WTC11 (cell line): Measurements from ENCODE around the gene DCK. TPM values are rescaled to one million over a fixed set of nuclear protein-coding genes. Genes with fewer than 3 reads are reported as not detected.

Experiments used
- ATAC-seq: fragments of 200-7000 bp; cut with Tn5 transposase; 2 replicates; pipeline ENCODE4 v1.10.0; 2021; ENCODE audit warnings: mild to moderate bottlenecking, moderate library complexity
- CTCF ChIA-PET: fragments of 300-600 bp; sonication (Branson Sonifier 250); formaldehyde crosslinking; loops from one replicate; lab custom pipeline; 2021; ENCODE audit warnings: antibody characterized with exemption; lab: Charles Lee
- POLR2A ChIA-PET: fragments of 350-600 bp; sonication (Branson Sonifier 250); formaldehyde crosslinking; loops from one replicate; lab custom pipeline; 2021; ENCODE audit warnings: antibody characterized with exemption; lab: Charles Lee
- DNase-seq: peaks from one replicate; pipeline ENCODE4 v3.0.0; 2021; ENCODE audit warnings: low spot score
- H3K27ac Mint-ChIP-seq: 2 replicates; pipeline ENCODE4 v1.8.0; 2021; ENCODE audit warnings: mixed read lengths
- H3K27me3 Mint-ChIP-seq: 2 replicates; pipeline ENCODE4 v1.8.0; 2021; ENCODE audit warnings: low read depth, mild to moderate bottlenecking, moderate library complexity, mixed read lengths
- H3K36me3 Mint-ChIP-seq: 2 replicates; pipeline ENCODE4 v1.8.0; 2021; ENCODE audit warnings: mixed read lengths
- H3K4me1 Mint-ChIP-seq: 2 replicates; pipeline ENCODE4 v1.8.0; 2022; ENCODE audit warnings: mixed read lengths
- H3K4me3 Mint-ChIP-seq: 2 replicates; pipeline ENCODE4 v1.8.0; 2021; ENCODE audit warnings: mild to moderate bottlenecking, moderate library complexity, mixed read lengths
- H3K9me3 Mint-ChIP-seq: 2 replicates; pipeline ENCODE4 v1.8.0; 2021; ENCODE audit warnings: mixed read lengths
- FOXK1 ChIP-seq: sonication (generic); formaldehyde crosslinking; IDR thresholded peaks from 2 replicates; pipeline ENCODE4 v1.8.0; 2022; ENCODE audit warnings: mild to moderate bottlenecking, moderate library complexity, missing genetic modification reagents
- GRHL2 ChIP-seq: fragments of 250-450 bp; sonication (Bioruptor Pico); IDR thresholded peaks from 2 replicates; pipeline ENCODE4 v1.8.0; 2022; ENCODE audit warnings: mild to moderate bottlenecking, moderate library complexity; ENCODE audit not compliant: insufficient replicate concordance, severe bottlenecking
- JUN ChIP-seq: sonication (generic); formaldehyde crosslinking; IDR thresholded peaks from 2 replicates; pipeline ENCODE4 v1.8.0; 2023; ENCODE audit warnings: mild to moderate bottlenecking, missing genetic modification reagents
- KAT7 ChIP-seq: sonication (generic); formaldehyde crosslinking; IDR thresholded peaks from 2 replicates; pipeline ENCODE4 v1.8.1; 2023; ENCODE audit warnings: missing genetic modification reagents, mild to moderate bottlenecking, borderline replicate concordance
- MYBL2 ChIP-seq: sonication (generic); formaldehyde crosslinking; IDR thresholded peaks from 2 replicates; pipeline ENCODE4 v1.8.1; 2023; ENCODE audit warnings: mild to moderate bottlenecking, moderate library complexity, missing genetic modification reagents
- NR3C1 ChIP-seq: sonication (generic); formaldehyde crosslinking; conservative IDR thresholded peaks from 2 replicates; pipeline ENCODE4 v1.8.1; 2023; ENCODE audit warnings: low read depth, mild to moderate bottlenecking, missing genetic modification reagents
- SOX15 ChIP-seq: fragments of 250-450 bp; sonication (Bioruptor Pico); IDR thresholded peaks from 2 replicates; pipeline ENCODE4 v1.9.0; 2021; ENCODE audit warnings: mild to moderate bottlenecking
- TCF7 ChIP-seq: sonication (generic); formaldehyde crosslinking; IDR thresholded peaks from 2 replicates; pipeline ENCODE4 v1.8.0; 2022; ENCODE audit warnings: mild to moderate bottlenecking, low read depth, missing genetic modification reagents, moderate library complexity
- TEAD1 ChIP-seq: sonication (generic); formaldehyde crosslinking; IDR thresholded peaks from 2 replicates; pipeline ENCODE4 v1.8.0; 2022; ENCODE audit warnings: mild to moderate bottlenecking, missing genetic modification reagents
- ZNF416 ChIP-seq: fragments of 250-450 bp; sonication (Bioruptor Pico); IDR thresholded peaks from 2 replicates; pipeline ENCODE4 v1.9.0; 2021; ENCODE audit warnings: mild to moderate bottlenecking, inconsistent platforms
- total RNA-seq: library from RNA; stranded (reverse); gene quantifications from 3 replicates; pipeline ENCODE4 v1.2.3, GENCODE V29; 2021
- TF ChIP-seq, protein P1 (sequence below): sonication (generic); formaldehyde crosslinking; IDR thresholded peaks from 2 replicates; pipeline ENCODE4 v1.8.0; 2023; ENCODE audit warnings: mild to moderate bottlenecking, missing genetic modification reagents
- TF ChIP-seq, protein P2 (sequence below): sonication (generic); formaldehyde crosslinking; IDR thresholded peaks from 2 replicates; pipeline ENCODE4 v1.8.1; 2023; ENCODE audit warnings: mild to moderate bottlenecking, missing genetic modification reagents
- TF ChIP-seq, protein P3 (sequence below): fragments of 250-450 bp; sonication (Bioruptor Pico); IDR thresholded peaks from 2 replicates; pipeline ENCODE4 v1.8.0; 2021; ENCODE audit warnings: mild to moderate bottlenecking
- TF ChIP-seq, protein P4 (sequence below): sonication (generic); formaldehyde crosslinking; IDR thresholded peaks from 2 replicates; pipeline ENCODE4 v1.8.1; 2022; ENCODE audit warnings: missing genetic modification reagents, borderline replicate concordance
- TF ChIP-seq, protein P5 (sequence below): sonication (generic); formaldehyde crosslinking; IDR thresholded peaks from 2 replicates; pipeline ENCODE4 v1.8.0; 2023; ENCODE audit warnings: missing genetic modification reagents, mild to moderate bottlenecking, borderline replicate concordance
- TF ChIP-seq, protein P6 (sequence below): sonication (generic); formaldehyde crosslinking; IDR thresholded peaks from 2 replicates; pipeline ENCODE4 v1.8.1; 2022; ENCODE audit warnings: mild to moderate bottlenecking, missing genetic modification reagents, moderate library complexity, borderline replicate concordance
- TF ChIP-seq, protein P7 (sequence below): sonication (generic); formaldehyde crosslinking; IDR thresholded peaks from 2 replicates; pipeline ENCODE4 v1.8.0; 2022; ENCODE audit warnings: mild to moderate bottlenecking, missing genetic modification reagents
- TF ChIP-seq, protein P8 (sequence below): fragments of 250-450 bp; sonication (Bioruptor Pico); IDR thresholded peaks from 2 replicates; pipeline ENCODE4 v1.9.0; 2021; ENCODE audit warnings: mild to moderate bottlenecking

Gene DCK
- total RNA-seq, 1 experiment from 2014 or later = 15.0 TPM

DNA sequence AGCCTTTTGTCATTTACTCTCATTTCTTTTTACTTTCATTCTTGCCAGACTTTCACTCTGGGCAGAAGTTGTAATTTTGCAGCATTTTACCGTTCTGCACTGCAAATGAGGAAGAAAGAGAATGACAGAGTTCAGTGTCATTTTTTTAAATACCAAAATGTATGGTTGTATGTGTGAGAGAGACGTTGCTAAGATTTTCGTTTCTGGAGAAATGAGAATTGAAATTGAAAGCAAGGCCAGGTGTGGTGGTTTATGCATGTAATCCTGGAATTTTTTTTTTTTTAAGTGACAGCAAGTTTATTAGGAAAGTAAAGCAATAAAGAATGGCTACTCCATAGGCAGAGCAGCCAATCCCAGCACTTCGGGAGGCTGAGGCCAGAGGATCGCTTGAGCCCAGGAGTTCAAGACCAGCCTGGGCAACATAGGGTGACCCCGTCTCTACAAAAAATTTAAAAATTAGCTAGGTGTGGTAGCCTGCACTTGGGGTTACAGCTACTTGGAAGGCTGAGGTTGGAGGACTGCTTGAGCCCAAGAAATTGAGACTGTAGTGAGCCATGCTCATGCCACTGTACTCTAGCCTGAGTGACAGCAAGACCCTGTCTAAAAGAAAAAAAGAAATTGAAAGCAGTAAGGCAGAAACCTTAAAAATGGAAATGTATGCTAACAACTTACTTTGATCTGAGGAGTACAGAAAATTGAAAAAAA, 12.9 kb downstream of the DCK start:
- ChIA-PET POLR2A (interaction anchor here (0.6 kb wide), 1 partner anchor 738 kb away, joined by 4 read pairs; no protein-coding TSS in a partner anchor), CTCF (no interaction called here)
- Mint-ChIP-seq H3K36me3 (peaks cover 9% of the 10 kb centered on the region), H3K9me3 (peaks cover 9% of the 10 kb centered on the region), H3K27ac (no peak overlapping the region), H3K4me1 (peaks cover 51% of the 10 kb centered on the region), H3K4me3 (no peak overlapping the region), H3K27me3 (no peaks in the 10 kb centered on the region)
- ATAC-seq (no peak), DNase-seq (no peak)
- TF ChIP-seq GRHL2 (CRISPR knock-in tag) (no peak), MYBL2 (CRISPR knock-in tag) (no peak), TCF7 (no peak), FOXK1 (no peak), KAT7 (CRISPR knock-in tag) (no peak), SOX15 (CRISPR knock-in tag) (no peak), ZNF416 (no peak), TEAD1 (CRISPR knock-in tag) (no peak), JUN (no peak), NR3C1 (CRISPR knock-in tag) (no peak)
- TF ChIP-seq, protein P1, sequence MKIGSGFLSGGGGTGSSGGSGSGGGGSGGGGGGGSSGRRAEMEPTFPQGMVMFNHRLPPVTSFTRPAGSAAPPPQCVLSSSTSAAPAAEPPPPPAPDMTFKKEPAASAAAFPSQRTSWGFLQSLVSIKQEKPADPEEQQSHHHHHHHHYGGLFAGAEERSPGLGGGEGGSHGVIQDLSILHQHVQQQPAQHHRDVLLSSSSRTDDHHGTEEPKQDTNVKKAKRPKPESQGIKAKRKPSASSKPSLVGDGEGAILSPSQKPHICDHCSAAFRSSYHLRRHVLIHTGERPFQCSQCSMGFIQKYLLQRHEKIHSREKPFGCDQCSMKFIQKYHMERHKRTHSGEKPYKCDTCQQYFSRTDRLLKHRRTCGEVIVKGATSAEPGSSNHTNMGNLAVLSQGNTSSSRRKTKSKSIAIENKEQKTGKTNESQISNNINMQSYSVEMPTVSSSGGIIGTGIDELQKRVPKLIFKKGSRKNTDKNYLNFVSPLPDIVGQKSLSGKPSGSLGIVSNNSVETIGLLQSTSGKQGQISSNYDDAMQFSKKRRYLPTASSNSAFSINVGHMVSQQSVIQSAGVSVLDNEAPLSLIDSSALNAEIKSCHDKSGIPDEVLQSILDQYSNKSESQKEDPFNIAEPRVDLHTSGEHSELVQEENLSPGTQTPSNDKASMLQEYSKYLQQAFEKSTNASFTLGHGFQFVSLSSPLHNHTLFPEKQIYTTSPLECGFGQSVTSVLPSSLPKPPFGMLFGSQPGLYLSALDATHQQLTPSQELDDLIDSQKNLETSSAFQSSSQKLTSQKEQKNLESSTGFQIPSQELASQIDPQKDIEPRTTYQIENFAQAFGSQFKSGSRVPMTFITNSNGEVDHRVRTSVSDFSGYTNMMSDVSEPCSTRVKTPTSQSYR (CRISPR knock-in tag) = no peak
- TF ChIP-seq, protein P2, sequence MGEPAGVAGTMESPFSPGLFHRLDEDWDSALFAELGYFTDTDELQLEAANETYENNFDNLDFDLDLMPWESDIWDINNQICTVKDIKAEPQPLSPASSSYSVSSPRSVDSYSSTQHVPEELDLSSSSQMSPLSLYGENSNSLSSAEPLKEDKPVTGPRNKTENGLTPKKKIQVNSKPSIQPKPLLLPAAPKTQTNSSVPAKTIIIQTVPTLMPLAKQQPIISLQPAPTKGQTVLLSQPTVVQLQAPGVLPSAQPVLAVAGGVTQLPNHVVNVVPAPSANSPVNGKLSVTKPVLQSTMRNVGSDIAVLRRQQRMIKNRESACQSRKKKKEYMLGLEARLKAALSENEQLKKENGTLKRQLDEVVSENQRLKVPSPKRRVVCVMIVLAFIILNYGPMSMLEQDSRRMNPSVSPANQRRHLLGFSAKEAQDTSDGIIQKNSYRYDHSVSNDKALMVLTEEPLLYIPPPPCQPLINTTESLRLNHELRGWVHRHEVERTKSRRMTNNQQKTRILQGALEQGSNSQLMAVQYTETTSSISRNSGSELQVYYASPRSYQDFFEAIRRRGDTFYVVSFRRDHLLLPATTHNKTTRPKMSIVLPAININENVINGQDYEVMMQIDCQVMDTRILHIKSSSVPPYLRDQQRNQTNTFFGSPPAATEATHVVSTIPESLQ = no peak
- TF ChIP-seq, protein P3, sequence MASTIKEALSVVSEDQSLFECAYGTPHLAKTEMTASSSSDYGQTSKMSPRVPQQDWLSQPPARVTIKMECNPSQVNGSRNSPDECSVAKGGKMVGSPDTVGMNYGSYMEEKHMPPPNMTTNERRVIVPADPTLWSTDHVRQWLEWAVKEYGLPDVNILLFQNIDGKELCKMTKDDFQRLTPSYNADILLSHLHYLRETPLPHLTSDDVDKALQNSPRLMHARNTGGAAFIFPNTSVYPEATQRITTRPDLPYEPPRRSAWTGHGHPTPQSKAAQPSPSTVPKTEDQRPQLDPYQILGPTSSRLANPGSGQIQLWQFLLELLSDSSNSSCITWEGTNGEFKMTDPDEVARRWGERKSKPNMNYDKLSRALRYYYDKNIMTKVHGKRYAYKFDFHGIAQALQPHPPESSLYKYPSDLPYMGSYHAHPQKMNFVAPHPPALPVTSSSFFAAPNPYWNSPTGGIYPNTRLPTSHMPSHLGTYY (CRISPR knock-in tag) = no peak
- TF ChIP-seq, protein P4, sequence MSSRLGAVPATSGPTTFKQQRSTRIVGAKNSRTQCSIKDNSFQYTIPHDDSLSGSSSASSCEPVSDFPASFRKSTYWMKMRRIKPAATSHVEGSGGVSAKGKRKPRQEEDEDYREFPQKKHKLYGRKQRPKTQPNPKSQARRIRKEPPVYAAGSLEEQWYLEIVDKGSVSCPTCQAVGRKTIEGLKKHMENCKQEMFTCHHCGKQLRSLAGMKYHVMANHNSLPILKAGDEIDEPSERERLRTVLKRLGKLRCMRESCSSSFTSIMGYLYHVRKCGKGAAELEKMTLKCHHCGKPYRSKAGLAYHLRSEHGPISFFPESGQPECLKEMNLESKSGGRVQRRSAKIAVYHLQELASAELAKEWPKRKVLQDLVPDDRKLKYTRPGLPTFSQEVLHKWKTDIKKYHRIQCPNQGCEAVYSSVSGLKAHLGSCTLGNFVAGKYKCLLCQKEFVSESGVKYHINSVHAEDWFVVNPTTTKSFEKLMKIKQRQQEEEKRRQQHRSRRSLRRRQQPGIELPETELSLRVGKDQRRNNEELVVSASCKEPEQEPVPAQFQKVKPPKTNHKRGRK (CRISPR knock-in tag) = no peak
- TF ChIP-seq, protein P5, sequence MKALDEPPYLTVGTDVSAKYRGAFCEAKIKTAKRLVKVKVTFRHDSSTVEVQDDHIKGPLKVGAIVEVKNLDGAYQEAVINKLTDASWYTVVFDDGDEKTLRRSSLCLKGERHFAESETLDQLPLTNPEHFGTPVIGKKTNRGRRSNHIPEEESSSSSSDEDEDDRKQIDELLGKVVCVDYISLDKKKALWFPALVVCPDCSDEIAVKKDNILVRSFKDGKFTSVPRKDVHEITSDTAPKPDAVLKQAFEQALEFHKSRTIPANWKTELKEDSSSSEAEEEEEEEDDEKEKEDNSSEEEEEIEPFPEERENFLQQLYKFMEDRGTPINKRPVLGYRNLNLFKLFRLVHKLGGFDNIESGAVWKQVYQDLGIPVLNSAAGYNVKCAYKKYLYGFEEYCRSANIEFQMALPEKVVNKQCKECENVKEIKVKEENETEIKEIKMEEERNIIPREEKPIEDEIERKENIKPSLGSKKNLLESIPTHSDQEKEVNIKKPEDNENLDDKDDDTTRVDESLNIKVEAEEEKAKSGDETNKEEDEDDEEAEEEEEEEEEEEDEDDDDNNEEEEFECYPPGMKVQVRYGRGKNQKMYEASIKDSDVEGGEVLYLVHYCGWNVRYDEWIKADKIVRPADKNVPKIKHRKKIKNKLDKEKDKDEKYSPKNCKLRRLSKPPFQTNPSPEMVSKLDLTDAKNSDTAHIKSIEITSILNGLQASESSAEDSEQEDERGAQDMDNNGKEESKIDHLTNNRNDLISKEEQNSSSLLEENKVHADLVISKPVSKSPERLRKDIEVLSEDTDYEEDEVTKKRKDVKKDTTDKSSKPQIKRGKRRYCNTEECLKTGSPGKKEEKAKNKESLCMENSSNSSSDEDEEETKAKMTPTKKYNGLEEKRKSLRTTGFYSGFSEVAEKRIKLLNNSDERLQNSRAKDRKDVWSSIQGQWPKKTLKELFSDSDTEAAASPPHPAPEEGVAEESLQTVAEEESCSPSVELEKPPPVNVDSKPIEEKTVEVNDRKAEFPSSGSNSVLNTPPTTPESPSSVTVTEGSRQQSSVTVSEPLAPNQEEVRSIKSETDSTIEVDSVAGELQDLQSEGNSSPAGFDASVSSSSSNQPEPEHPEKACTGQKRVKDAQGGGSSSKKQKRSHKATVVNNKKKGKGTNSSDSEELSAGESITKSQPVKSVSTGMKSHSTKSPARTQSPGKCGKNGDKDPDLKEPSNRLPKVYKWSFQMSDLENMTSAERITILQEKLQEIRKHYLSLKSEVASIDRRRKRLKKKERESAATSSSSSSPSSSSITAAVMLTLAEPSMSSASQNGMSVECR (CRISPR knock-in tag) = no peak
- TF ChIP-seq, protein P6, sequence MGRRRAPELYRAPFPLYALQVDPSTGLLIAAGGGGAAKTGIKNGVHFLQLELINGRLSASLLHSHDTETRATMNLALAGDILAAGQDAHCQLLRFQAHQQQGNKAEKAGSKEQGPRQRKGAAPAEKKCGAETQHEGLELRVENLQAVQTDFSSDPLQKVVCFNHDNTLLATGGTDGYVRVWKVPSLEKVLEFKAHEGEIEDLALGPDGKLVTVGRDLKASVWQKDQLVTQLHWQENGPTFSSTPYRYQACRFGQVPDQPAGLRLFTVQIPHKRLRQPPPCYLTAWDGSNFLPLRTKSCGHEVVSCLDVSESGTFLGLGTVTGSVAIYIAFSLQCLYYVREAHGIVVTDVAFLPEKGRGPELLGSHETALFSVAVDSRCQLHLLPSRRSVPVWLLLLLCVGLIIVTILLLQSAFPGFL (CRISPR knock-in tag) = no peak
- TF ChIP-seq, protein P7, sequence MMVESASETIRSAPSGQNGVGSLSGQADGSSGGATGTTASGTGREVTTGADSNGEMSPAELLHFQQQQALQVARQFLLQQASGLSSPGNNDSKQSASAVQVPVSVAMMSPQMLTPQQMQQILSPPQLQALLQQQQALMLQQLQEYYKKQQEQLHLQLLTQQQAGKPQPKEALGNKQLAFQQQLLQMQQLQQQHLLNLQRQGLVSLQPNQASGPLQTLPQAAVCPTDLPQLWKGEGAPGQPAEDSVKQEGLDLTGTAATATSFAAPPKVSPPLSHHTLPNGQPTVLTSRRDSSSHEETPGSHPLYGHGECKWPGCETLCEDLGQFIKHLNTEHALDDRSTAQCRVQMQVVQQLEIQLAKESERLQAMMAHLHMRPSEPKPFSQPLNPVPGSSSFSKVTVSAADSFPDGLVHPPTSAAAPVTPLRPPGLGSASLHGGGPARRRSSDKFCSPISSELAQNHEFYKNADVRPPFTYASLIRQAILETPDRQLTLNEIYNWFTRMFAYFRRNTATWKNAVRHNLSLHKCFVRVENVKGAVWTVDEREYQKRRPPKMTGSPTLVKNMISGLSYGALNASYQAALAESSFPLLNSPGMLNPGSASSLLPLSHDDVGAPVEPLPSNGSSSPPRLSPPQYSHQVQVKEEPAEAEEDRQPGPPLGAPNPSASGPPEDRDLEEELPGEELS = no peak
- TF ChIP-seq, protein P8, sequence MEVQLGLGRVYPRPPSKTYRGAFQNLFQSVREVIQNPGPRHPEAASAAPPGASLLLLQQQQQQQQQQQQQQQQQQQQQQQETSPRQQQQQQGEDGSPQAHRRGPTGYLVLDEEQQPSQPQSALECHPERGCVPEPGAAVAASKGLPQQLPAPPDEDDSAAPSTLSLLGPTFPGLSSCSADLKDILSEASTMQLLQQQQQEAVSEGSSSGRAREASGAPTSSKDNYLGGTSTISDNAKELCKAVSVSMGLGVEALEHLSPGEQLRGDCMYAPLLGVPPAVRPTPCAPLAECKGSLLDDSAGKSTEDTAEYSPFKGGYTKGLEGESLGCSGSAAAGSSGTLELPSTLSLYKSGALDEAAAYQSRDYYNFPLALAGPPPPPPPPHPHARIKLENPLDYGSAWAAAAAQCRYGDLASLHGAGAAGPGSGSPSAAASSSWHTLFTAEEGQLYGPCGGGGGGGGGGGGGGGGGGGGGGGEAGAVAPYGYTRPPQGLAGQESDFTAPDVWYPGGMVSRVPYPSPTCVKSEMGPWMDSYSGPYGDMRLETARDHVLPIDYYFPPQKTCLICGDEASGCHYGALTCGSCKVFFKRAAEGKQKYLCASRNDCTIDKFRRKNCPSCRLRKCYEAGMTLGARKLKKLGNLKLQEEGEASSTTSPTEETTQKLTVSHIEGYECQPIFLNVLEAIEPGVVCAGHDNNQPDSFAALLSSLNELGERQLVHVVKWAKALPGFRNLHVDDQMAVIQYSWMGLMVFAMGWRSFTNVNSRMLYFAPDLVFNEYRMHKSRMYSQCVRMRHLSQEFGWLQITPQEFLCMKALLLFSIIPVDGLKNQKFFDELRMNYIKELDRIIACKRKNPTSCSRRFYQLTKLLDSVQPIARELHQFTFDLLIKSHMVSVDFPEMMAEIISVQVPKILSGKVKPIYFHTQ (CRISPR knock-in tag) = no peak
